ENCODE measurements around the gene ANXA6. TPM values are rescaled to one million over a fixed set of nuclear protein-coding genes. Genes with fewer than 3 reads are reported as not detected.
"Not testable (repeated sequence)": the region's sequence is repeated elsewhere in the genome, so short reads cannot be mapped to it uniquely, and the experiment has no call there.

ANXA6 gene
- polyA plus RNA-seq: 100 to 1,000 TPM in 2 of 3 donors, 10 to 100 TPM in 1; 70.1 to 454 (median 256) TPM

DNA sequence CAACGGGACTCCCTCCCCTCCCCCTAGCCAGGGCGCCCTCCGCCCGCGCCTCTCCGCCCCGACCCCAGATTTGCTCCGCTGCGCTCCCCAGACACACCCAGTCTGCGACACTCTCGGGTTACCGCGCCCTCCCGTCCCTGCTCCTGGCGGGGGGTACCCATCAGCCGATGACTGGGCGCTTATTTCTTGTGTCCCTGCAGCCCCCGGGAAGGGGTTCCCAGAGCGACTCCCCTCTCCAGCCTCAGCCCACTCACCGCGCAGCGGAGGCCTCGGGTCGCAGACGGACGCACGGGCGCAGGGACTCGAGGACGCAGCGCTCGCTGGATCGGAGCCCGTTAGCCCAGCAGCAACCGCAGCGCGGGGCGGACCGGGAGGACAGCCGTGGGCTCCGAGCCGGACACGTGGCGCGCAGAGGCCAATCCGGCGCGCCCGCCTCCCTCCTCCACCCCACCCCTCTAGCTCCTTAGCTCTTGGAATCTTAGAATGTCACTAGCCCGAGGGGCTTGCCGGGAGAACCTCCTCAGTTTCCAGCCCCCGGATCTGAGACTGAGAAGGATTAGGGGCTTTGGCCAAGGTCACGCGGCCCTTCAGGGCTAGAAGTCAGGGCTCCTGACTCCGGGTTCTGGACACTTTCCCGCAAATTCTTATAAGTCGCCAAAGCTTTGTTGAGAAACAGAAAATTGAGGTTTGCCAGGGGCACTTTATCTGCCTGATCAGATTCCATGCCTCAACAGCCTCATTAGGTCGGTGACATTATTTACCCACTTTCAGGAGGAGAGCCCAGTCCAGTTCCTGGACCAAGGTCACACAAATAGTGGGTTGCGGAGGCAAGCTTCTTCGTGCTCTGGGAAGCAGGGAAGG is at the start of gene ANXA6:
Gene ANXA6 (minus strand): TSS at position 354 of the 861 bp plus-strand sequence. CDS start 9,878 bp downstream, outside the sequence.
- WGBS, 3 donors: 1% methylated on average over 59 to 60 of the region's 60 CpGs

DNA sequence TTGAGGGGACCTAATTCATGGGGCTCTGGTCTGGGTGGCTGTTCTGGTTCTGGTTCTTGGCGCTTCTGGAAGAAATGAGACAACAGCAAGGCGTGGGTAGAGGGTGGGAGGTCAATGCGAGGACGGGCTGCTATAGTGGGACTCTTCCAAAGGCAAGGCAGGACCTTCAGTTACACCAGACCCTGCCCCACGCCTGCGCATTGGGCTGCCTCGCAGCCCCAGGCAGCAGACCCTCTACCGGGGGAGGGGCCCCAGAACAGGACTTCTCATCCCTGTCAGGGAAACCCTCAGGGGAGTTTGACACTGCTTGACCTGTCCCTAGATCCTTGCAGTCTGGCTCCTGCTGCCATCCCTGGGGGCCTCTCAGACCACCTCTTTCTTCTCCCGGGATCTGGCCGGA is 47.8 kb upstream of the ANXA6 start:
- WGBS, 3 donors: 88 to 92% (median 90%) methylated on average over 10 of the region's 10 CpGs
- no peak overlapping the region for H3K27ac ChIP-seq (ENCODE audit: low read depth, low read length)

More for the DNA sequence above, at the start of gene ANXA6:
- no peak within 1 kb of the TSS for H3K27ac ChIP-seq (ENCODE audit: low read depth, low read length)

DNA sequence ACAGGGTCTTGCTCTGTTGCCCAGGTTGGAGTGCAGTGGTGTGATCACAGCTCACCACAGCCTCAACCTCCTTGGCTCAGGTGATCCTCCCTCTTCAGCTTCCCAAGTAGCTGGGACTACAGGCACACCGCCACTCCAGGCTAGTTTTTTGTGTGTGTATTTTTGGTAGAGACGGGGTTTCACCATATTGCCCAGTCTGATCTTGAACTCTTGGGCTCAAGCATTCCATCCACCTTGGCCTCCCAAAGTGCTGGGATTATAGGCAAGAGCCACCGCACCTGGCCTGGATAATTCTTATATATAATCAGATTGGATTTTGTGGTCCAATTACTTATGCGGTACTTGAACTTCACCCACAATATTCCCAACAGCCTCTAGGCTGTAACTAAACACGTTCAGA is 46.5 kb upstream of the ANXA6 start:
- whole genome bisulfite sequencing, 3 donors: 86 to 94% (median 91%) methylated on average over 5 of the region's 5 CpGs
- no peak overlapping the region for H3K27ac ChIP-seq (ENCODE audit: low read depth, low read length)

- 51 to 81% (median 62%) methylated on average over 5 of the region's 5 CpGs for WGBS, 3 donors
- H3K27ac ChIP-seq (ENCODE audit: low read depth, low read length): no peak overlapping the region
Measured at GRCh38 chr5:151202381-151203139, 45.0 kb upstream of the ANXA6 start.

DNA sequence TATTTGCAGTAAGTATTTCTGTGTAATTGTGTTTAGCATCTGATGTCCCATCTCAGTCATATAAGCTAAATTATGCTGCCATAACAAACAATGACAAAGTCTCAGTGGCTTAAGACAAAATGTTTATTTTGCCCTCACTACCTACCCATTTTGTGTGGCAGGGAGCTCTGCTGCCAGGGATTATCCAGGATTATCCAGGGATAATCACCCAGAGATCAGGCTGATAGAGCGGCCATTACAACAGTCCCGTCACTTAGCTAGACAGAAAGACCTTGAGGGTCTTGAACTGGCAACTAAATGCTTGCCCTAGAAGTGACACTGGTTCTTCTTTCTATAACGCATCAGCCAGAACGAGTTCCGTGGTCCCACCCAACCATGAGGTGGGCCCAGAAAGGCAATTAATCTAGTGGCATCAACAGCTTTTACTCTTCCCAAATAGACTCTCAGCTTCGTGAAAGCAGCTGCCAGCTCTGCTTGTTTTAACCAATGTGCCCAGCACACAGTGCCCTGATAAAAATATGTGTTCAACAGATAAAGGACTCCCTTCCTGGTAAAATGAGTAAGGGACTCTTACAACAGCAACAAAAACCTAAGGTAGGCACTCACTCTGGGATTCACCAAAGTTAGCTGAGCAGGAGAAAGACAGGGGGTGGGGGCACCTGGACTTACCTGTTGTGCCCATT is 43.5 kb upstream of the ANXA6 start:
- H3K27ac ChIP-seq (ENCODE audit: low read depth, low read length): no peak overlapping the region

DNA sequence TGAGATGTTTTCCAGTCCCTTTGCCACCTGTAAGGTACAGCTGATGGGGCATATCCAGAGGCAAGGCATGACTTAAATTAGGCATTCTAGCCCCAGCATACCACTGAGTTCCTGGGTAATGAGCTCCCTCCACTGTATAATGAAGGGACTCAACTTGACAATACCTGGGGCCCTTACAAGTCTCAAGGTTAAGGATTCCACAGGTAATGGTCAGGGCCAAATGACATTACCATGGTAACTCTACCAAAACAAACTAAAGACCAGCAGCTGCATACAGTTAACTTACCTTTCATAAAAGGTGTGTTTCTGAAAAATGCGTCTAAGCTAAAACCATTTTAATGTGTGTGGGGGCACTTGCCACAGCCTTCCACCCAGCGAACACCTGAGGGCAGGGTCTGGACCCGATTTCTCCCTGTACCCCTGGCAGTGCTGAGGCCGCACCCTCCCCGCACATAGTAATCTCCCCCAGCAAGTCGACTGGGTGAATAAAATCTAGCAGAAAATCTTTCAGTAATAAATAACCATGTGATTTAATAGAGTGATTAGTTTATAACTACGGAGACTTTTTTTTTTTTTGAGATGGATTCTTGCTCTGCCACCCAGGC is 42.1 kb upstream of the ANXA6 start:
- H3K27ac ChIP-seq (ENCODE audit: low read depth, low read length): no peak overlapping the region
- 79 to 84% (median 81%) methylated on average over 7 of the region's 7 CpGs for WGBS, 3 donors

More for the DNA sequence above, 43.5 kb upstream of the ANXA6 start:
- 83 to 89% (median 85%) methylated on average over 6 of the region's 6 CpGs for WGBS, 3 donors

GRCh38 chr5:151198861-151199260 is 41.3 kb upstream of the ANXA6 start:
- WGBS, 3 donors: 84 to 90% (median 87%) methylated on average over 5 of the region's 5 CpGs
- no peak overlapping the region for H3K27ac ChIP-seq (ENCODE audit: low read depth, low read length)

GRCh38 chr5:151197291-151197600 is 39.7 kb upstream of the ANXA6 start:
- 91 to 96% (median 95%) methylated on average over 9 of the region's 9 CpGs for WGBS, 3 donors
- H3K27ac ChIP-seq (ENCODE audit: low read depth, low read length): not testable (repeated sequence)

- WGBS, 3 donors: 64 to 79% (median 76%) methylated on average over 5 of the region's 5 CpGs
- no peak overlapping the region for H3K27ac ChIP-seq (ENCODE audit: low read depth, low read length)
Measured at GRCh38 chr5:151196556-151197290, 39.1 kb upstream of the ANXA6 start.

- WGBS, 3 donors: 62 to 94% (median 67%) methylated on average over 4 to 5 of the region's 5 CpGs
- no peak overlapping the region for H3K27ac ChIP-seq (ENCODE audit: low read depth, low read length)
Measured at GRCh38 chr5:151195622-151196021, 38.0 kb upstream of the ANXA6 start.

GRCh38 chr5:151192626-151193025 is 35.0 kb upstream of the ANXA6 start:
- no peak overlapping the region for H3K27ac ChIP-seq (ENCODE audit: low read depth, low read length)

- WGBS, 3 donors: 95 to 100% (median 98%) methylated on average over 1 of the region's 1 CpG
- H3K27ac ChIP-seq (ENCODE audit: low read depth, low read length): no peak overlapping the region
Measured at GRCh38 chr5:151191661-151192060, 34.1 kb upstream of the ANXA6 start.

DNA sequence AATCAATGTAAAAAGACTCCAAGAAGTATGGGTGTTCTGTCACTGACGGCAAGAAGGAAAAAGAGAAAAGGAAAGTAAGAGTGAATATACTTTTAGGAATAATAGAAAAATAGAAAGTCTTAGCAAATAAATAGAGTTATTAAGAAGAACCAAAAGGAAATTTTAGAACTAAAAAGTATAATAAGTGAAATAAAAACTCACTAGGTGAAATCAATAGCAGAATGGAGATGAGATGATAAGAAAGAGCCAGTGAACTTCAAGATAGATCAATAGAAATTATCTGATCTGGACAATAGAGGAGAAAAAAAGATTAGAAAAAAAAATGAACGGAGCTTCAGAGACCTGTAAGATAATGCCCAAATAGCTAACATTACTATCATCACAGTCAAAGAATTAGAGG is 31.6 kb upstream of the ANXA6 start:
- H3K27ac ChIP-seq (ENCODE audit: low read depth, low read length): no peak overlapping the region
- WGBS, 3 donors: 82 to 96% (median 88%) methylated on average over 2 of the region's 2 CpGs

GRCh38 chr5:151186538-151186937 is 29.0 kb upstream of the ANXA6 start:
- WGBS, 3 donors: 83 to 92% (median 90%) methylated on average over 4 of the region's 4 CpGs
- no peak overlapping the region for H3K27ac ChIP-seq (ENCODE audit: low read depth, low read length)

DNA sequence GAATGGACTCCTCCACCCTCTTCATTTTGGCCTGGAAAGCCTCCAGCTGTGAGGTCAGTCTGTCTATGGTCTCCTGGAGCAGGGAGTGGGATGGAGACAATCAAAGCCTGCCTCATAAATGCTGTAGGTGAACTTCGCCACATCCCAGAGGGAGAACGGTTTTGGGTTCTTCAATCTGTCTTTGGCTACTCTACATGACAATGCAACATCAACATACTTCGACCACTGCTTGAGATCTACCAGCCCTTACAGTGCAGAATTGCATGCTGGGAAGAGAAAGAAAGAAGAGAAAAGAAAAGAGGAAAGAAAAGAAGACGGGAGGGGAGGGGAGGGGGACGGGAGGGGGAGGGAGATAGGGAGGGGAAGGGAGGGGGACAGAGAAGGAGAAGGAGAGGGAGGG is 28.5 kb upstream of the ANXA6 start:
- no peak overlapping the region for H3K27ac ChIP-seq (ENCODE audit: low read depth, low read length)
- WGBS, 3 donors: 58 to 71% (median 68%) methylated on average over 5 of the region's 5 CpGs

GRCh38 chr5:151184316-151185042 is 26.9 kb upstream of the ANXA6 start:
- H3K27ac ChIP-seq (ENCODE audit: low read depth, low read length): no peak overlapping the region

DNA sequence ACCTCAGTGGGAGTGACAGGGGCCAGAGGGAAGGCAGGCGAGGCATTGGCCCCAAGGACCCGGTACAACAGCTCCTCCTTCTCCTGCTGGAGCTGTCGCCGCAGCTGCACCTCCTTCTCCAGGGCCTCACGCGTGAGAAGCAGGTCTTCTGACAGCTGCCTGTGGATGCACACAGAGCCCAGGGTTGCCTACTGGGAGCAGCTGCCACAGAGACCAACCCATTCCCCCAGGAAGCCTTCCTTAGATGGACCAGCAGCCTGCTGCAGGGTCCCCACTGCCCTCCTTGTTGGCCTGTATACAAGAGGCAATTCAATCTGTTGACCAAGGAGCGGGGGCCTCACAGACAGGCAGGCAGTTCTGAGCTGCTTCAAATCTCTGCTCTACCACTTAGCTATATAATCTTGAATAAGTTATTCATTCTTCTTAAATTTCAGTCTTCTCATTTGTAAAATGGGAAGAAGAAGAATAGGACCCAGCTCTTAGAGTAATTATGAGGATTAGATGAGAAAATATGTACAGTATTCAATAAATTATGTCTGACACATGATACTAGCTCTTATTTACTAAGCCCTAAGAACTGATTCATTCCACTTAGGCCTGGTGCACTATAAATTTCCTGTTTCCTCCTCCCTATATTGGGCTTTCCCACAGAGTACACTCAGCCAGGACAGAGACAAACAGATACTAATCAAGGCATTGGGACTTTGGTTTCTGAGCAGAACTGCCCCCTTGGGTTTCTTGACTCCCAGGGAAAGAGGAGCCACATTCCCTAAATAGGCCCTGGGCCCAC is 26.1 kb upstream of the ANXA6 start:
- 91 to 94% (median 93%) methylated on average over 7 of the region's 7 CpGs for WGBS, 3 donors
- no peak overlapping the region for H3K27ac ChIP-seq (ENCODE audit: low read depth, low read length)

More at GRCh38 chr5:151184316-151185042, 26.9 kb upstream of the ANXA6 start:
- WGBS, 3 donors: 83 to 91% (median 88%) methylated on average over 10 of the region's 10 CpGs
